H7 (cell line): ENCODE results near the gene UCN2. TPM values are rescaled to one million over a fixed set of nuclear protein-coding genes. Genes with fewer than 3 reads are reported as not detected.
"Not testable (repeated sequence)": the region's sequence is repeated elsewhere in the genome, so short reads cannot be mapped to it uniquely, and the experiment has no call there.

Experiments
- DNase-seq: peaks from one replicate; pipeline ENCODE4 v3.0.0; 2012
- H3K27me3 ChIP-seq: 2 replicates; pipeline ENCODE4 v1.6.0; 2011; ENCODE audit warnings: mild to moderate bottlenecking, low read length; ENCODE audit not compliant: control insufficient read depth, insufficient read depth
- H3K36me3 ChIP-seq: replicated peaks from 2 replicates; pipeline ENCODE4 v1.5.1; 2011; ENCODE audit warnings: low read length; ENCODE audit not compliant: control insufficient read depth, insufficient read depth
- H3K4me3 ChIP-seq: 2 replicates; pipeline ENCODE4 v1.5.1; 2011; ENCODE audit warnings: low read depth, mild to moderate bottlenecking, control low read depth, low read length, moderate library complexity; ENCODE audit not compliant: insufficient read depth
- total RNA-seq: library from RNA; depleted of rRNA; stranded (reverse); fragments of >200 nt; shearing (Covaris generic); gene quantifications from 2 replicates; pipeline ENCODE4 v1.2.3, GENCODE V29; 2014

Gene UCN2
- total RNA-seq, 1 experiment from 2014 or later: 0.69 TPM

GRCh38 chr3:48548126-48548525 lies 15.5 kb downstream of the UCN2 start:
- H3K36me3 ChIP-seq: peaks cover 16% of the 10 kb centered on the region
- no peak for DNase-seq
- no peak overlapping the region for H3K4me3 ChIP-seq
- no peaks in the 10 kb centered on the region for H3K27me3 ChIP-seq

- Histone ChIP-seq H3K27me3 (no peaks in the 10 kb centered on the region), H3K36me3 (peaks cover 16% of the 10 kb centered on the region), H3K4me3 (no peak overlapping the region)
- DNase-seq: no peak
These were observed 17.3 kb downstream of the UCN2 start for GRCh38 chr3:48546203-48546829.

- peaks cover 16% of the 10 kb centered on the region for H3K36me3 ChIP-seq
These were observed 19.4 kb downstream of the UCN2 start for GRCh38 chr3:48544141-48544540.

GRCh38 chr3:48543271-48543866 lies 20.2 kb downstream of the UCN2 start:
- DNase-seq: no peak
- Histone ChIP-seq H3K36me3 (peaks cover 15% of the 10 kb centered on the region), H3K27me3 (no peaks in the 10 kb centered on the region), H3K4me3 (no peak overlapping the region)

More at GRCh38 chr3:48544141-48544540, 19.4 kb downstream of the UCN2 start:
- Histone ChIP-seq H3K4me3 (no peak overlapping the region), H3K27me3 (no peaks in the 10 kb centered on the region)
- no peak for DNase-seq

- no peaks in the 10 kb centered on the region for H3K27me3 ChIP-seq
- peaks cover 7% of the 10 kb centered on the region for H3K36me3 ChIP-seq
- H3K4me3 ChIP-seq: no peak overlapping the region
- DNase-seq: peak; percentile 30
These were observed 25.1 kb downstream of the UCN2 start for GRCh38 chr3:48538451-48538850.

GRCh38 chr3:48536785-48537184 lies 26.8 kb downstream of the UCN2 start:
- H3K36me3 ChIP-seq: peaks cover 5% of the 10 kb centered on the region
- no peaks in the 10 kb centered on the region for H3K27me3 ChIP-seq

GRCh38 chr3:48536116-48536515 lies 27.5 kb downstream of the UCN2 start:
- H3K36me3 ChIP-seq: peaks cover 5% of the 10 kb centered on the region
- no peak for DNase-seq
- H3K4me3 ChIP-seq: no peak overlapping the region

More at GRCh38 chr3:48536785-48537184, 26.8 kb downstream of the UCN2 start:
- DNase-seq: peak; percentile 20
- H3K4me3 ChIP-seq: no peak overlapping the region

GRCh38 chr3:48535578-48535977 lies 28.0 kb downstream of the UCN2 start:
- DNase-seq: no peak
- Histone ChIP-seq H3K27me3 (no peaks in the 10 kb centered on the region), H3K36me3 (peaks cover 5% of the 10 kb centered on the region), H3K4me3 (no peak overlapping the region)

More at GRCh38 chr3:48536116-48536515, 27.5 kb downstream of the UCN2 start:
- no peaks in the 10 kb centered on the region for H3K27me3 ChIP-seq

- Histone ChIP-seq H3K4me3 (no peak overlapping the region), H3K27me3 (no peaks in the 10 kb centered on the region), H3K36me3 (peaks cover 5% of the 10 kb centered on the region)
- DNase-seq: no peak
These were observed 30.6 kb downstream of the UCN2 start for GRCh38 chr3:48532977-48533337.

- Histone ChIP-seq H3K36me3 (peaks cover 5% of the 10 kb centered on the region), H3K4me3 (no peak overlapping the region), H3K27me3 (no peaks in the 10 kb centered on the region)
- DNase-seq: no peak
These were observed 31.2 kb downstream of the UCN2 start for GRCh38 chr3:48532271-48532976.

- not testable (repeated sequence) for DNase-seq, H3K4me3 ChIP-seq, H3K36me3 ChIP-seq, H3K27me3 ChIP-seq
These were observed 32.9 kb downstream of the UCN2 start for GRCh38 chr3:48530701-48531100.

- Histone ChIP-seq H3K36me3 (no peaks in the 10 kb centered on the region; the same call in none of the 2 replicates), H3K27me3 (no peaks in the 10 kb centered on the region), H3K4me3 (no peak overlapping the region)
- DNase-seq: no peak
These were observed 34.8 kb downstream of the UCN2 start for GRCh38 chr3:48528754-48529153.

- H3K36me3 ChIP-seq: peaks cover 2% of the 10 kb centered on the region
- H3K4me3 ChIP-seq: no peak overlapping the region
- no peak for DNase-seq
These were observed 35.5 kb downstream of the UCN2 start for GRCh38 chr3:48528048-48528447.

GRCh38 chr3:48524970-48525369 lies 38.6 kb downstream of the UCN2 start:
- DNase-seq: no peak
- Histone ChIP-seq H3K27me3 (no peaks in the 10 kb centered on the region), H3K4me3 (no peak overlapping the region), H3K36me3 (peaks cover 4% of the 10 kb centered on the region)

More at GRCh38 chr3:48528048-48528447, 35.5 kb downstream of the UCN2 start:
- H3K27me3 ChIP-seq: no peaks in the 10 kb centered on the region

- DNase-seq: no peak
- Histone ChIP-seq H3K36me3 (peaks cover 8% of the 10 kb centered on the region), H3K4me3 (no peak overlapping the region), H3K27me3 (no peaks in the 10 kb centered on the region)
These were observed 41.9 kb downstream of the UCN2 start for GRCh38 chr3:48521635-48522034.
